ENCODE results near the gene TXNDC17.

Gene TXNDC17

GRCh38 chr17:6671431-6671830 is 30.6 kb downstream of the TXNDC17 start:
- Histone ChIP-seq H3K4me1 (ENCODE audit: control insufficient read depth, insufficient read depth, low read length) (no peaks in the 10 kb centered on the region), H3K9me3 (ENCODE audit: control insufficient read depth, insufficient read depth, low read depth, low read length) (no peaks in the 10 kb centered on the region), H3K27ac (ENCODE audit: extremely low read depth, low read depth, low read length) (no peak overlapping the region), H3K4me3 (ENCODE audit: low read depth, low read length) (no peak overlapping the region), H3K36me3 (ENCODE audit: control insufficient read depth in 2 of 2, insufficient read depth in 1 of 2, low read length in 2 of 2) (peaks cover 0 to 7% of the 10 kb centered on the region in 2 experiments; a peak in 2 of 3 replicates)
- POLR2A ChIA-PET: no interaction called here
- CTCF ChIA-PET: interaction anchor here (0.7 to 1.8 kb wide), 6 partner anchors 10 to 350 kb away, joined by 3 to 5 read pairs (median 3); no protein-coding TSS in a partner anchor
- TF ChIP-seq MZF1 (tag by site-specific recombination; IDR thresholded peaks at IDR 0.05; ENCODE audit: borderline replicate concordance) (no peak), BCL11B (tag by site-specific recombination; IDR thresholded peaks at IDR 0.05; ENCODE audit: low read depth) (no peak), MEIS1 (CRISPR knock-in tag; IDR thresholded peaks at IDR 0.05; ENCODE audit: borderline replicate concordance) (no peak), ZNF626 (tag by site-specific recombination; IDR thresholded peaks at IDR 0.05) (no peak), ZNF48 (tag by site-specific recombination; IDR thresholded peaks at IDR 0.05) (no peak), ZNF76 (tag by site-specific recombination; IDR thresholded peaks at IDR 0.05; ENCODE audit: borderline replicate concordance, low read depth) (no peak), SP7 (tag by site-specific recombination; IDR thresholded peaks at IDR 0.05) (no peak), HIC1 (tag by site-specific recombination; IDR thresholded peaks at IDR 0.05) (no peak), ZNF350 (tag by site-specific recombination; IDR thresholded peaks at IDR 0.05) (no peak), ZNF830 (tag by site-specific recombination; IDR thresholded peaks at IDR 0.05; ENCODE audit: low read depth) (no peak), ZNF529 (tag by site-specific recombination; IDR thresholded peaks at IDR 0.05; ENCODE audit: insufficient replicate concordance) (no peak), ZNF155 (tag by site-specific recombination; IDR thresholded peaks at IDR 0.05) (no peak), ZNF292 (tag by site-specific recombination; IDR thresholded peaks at IDR 0.05; ENCODE audit: borderline replicate concordance, low read depth) (no peak), ZNF561 (tag by site-specific recombination; IDR thresholded peaks at IDR 0.05; ENCODE audit: borderline replicate concordance) (no peak), ZNF423 (tag by site-specific recombination; IDR thresholded peaks at IDR 0.05) (no peak), ZNF140 (tag by site-specific recombination; IDR thresholded peaks at IDR 0.05) (no peak), ZNF132 (tag by site-specific recombination; IDR thresholded peaks at IDR 0.05; ENCODE audit: borderline replicate concordance) (no peak)

GRCh38 chr17:6674586-6674985 is 33.7 kb downstream of the TXNDC17 start:
- H3K36me3 ChIP-seq (ENCODE audit: control insufficient read depth in 2 of 2, insufficient read depth in 1 of 2, low read length in 2 of 2): no peaks in the 10 kb centered on the region; a peak in 1 of 3 replicates
- POLR2A ChIA-PET: no interaction called here
- CTCF ChIA-PET: no interaction called here
- H3K4me1 ChIP-seq (ENCODE audit: control insufficient read depth, insufficient read depth, low read length): no peaks in the 10 kb centered on the region
- no peaks in the 10 kb centered on the region for H3K9me3 ChIP-seq (ENCODE audit: control insufficient read depth, insufficient read depth, low read depth, low read length)
- no peak overlapping the region for H3K27ac ChIP-seq (ENCODE audit: extremely low read depth, low read depth, low read length)
- H3K4me3 ChIP-seq (ENCODE audit: low read depth, low read length): no peak overlapping the region
- TF ChIP-seq ZBTB6 (tag by site-specific recombination; IDR thresholded peaks at IDR 0.05) (no peak), ZSCAN23 (tag by site-specific recombination; IDR thresholded peaks at IDR 0.05) (no peak), ZNF169 (tag by site-specific recombination; IDR thresholded peaks at IDR 0.05) (no peak), ZNF112 (tag by site-specific recombination; IDR thresholded peaks at IDR 0.05) (no peak), ZNF449 (tag by site-specific recombination; IDR thresholded peaks at IDR 0.05) (no peak), BCL11A (tag by site-specific recombination; IDR thresholded peaks at IDR 0.05; ENCODE audit: low read depth) (no peak), ZNF18 (tag by site-specific recombination; IDR thresholded peaks at IDR 0.05) (no peak), KLF9 (tag by site-specific recombination; IDR thresholded peaks at IDR 0.05; ENCODE audit: low read depth) (no peak), WT1 (tag by site-specific recombination; IDR thresholded peaks at IDR 0.05) (no peak), ZBTB21 (tag by site-specific recombination; IDR thresholded peaks at IDR 0.05) (no peak), REPIN1 (tag by site-specific recombination; IDR thresholded peaks at IDR 0.05; ENCODE audit: low read depth) (no peak), ZNF837 (tag by site-specific recombination; IDR thresholded peaks at IDR 0.05) (no peak), ZNF433 (tag by site-specific recombination; IDR thresholded peaks at IDR 0.05; ENCODE audit: low read depth) (no peak), SP7 (tag by site-specific recombination; IDR thresholded peaks at IDR 0.05) (no peak), ZBTB7A (tag by site-specific recombination; IDR thresholded peaks at IDR 0.05; ENCODE audit: low read depth) (no peak), ZNF211 (tag by site-specific recombination; IDR thresholded peaks at IDR 0.05; ENCODE audit: low read depth) (no peak)
